Activated CD8-positive, alpha-beta memory T cell treated with anti-CD3 and anti-CD28 coated beads for 1 hour (primary cell): ENCODE measurements around the gene WFDC1.
A peak's percentile ranks its signal among the peaks of the same experiment; 100 is the strongest.

Source experiments
- DNase-seq, 2 donors: peaks; one replicate each; pipeline ENCODE4 v3.0.0-alpha.2; 2020; ENCODE audit warnings: low read depth in 1 of 2; ENCODE audit errors: extremely low read depth in 1 of 2

Gene WFDC1

DNA sequence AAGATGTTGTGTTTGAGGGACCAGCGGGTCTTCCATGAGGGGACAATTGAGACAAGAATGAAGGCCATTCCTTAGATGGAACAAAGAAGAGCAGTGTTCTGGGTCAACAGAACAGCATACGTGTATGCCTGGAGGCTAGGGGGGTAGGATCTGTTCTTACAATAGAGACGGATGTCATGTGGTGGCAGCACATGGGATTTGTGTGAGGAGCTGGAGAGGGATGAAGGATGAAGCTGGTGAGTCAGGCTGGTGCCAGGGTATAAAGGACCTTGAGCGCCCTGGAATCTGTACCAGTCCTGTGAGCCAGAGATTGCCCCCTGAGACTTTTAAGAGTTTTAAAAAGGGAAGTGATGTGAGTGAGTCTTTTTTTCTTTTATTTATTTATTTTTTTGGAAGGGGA, 22.8 kb upstream of the WFDC1 start:
- DNase-seq: no peak

DNA sequence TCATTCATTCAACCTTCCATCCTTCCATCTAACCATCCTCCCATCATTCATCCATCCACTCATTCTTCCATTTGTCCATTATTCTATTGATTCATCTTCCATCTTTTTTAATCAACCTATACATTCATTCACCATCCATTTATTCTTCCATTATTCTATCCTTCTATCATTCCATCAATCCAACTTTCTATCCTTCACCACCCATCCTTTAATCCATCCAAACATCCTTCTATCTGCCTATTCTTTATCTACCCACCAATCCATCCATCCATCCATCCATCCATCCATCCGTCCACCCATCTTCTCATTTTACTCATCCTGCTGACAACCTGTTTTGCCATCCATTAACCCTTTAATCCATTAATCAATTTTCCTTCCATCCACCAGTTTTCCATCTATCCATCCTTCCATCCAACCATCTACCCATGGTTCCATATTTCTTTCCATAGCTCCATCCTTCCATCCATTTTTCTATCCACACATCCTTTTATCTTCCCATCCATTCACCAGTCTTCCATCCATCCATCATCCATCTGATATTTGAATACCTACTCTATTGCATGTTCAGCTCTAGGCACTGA, 21.8 kb upstream of the WFDC1 start:
- DNase-seq: no peak

DNA sequence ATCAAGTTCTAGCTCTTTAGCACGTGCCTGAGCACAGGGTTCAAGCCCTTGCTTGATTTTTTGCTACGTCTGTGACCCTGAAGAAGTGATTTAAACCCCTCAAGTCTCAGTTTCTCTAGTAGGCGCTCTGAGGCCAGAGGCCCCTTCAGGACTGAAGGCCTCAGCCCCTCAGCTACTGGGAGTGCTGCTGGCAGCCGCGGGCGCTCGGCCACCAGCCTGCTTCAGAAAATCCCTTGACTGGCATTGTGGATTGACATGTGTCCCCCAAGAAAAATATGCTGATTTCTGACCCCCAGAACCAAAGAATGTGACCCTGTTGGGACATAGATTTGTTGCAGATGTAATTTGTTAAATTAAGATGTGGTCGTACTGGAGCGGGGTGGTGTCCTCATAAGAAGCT, 20.2 kb upstream of the WFDC1 start:
- DNase-seq: no peak

DNA sequence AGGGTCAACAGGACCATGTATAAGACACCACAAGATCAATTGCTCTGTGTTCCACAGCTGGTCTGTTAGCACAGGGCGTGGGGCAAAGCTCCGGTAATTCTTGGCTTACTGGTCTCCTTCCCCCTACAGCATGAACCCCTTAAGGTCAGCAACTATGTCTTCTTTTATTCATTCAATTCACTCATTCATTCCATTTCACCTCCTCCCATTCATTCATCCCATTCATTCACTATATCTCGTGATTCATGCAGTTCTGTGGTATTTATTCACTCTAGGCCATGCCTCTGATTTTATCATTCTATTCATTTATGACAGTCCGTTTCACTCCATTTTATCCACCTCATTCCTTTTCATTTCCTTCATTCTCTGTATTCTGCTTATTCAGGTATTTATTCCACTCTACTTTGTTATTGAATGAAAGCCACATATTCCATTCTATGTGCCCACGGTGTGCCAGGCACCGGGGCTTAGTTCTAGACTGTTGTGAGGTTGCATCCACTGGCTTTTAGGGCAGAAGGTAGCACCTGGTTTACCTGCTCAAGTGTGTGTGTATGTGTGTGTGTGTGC, 19.0 kb upstream of the WFDC1 start:
- DNase-seq: no peak

DNA sequence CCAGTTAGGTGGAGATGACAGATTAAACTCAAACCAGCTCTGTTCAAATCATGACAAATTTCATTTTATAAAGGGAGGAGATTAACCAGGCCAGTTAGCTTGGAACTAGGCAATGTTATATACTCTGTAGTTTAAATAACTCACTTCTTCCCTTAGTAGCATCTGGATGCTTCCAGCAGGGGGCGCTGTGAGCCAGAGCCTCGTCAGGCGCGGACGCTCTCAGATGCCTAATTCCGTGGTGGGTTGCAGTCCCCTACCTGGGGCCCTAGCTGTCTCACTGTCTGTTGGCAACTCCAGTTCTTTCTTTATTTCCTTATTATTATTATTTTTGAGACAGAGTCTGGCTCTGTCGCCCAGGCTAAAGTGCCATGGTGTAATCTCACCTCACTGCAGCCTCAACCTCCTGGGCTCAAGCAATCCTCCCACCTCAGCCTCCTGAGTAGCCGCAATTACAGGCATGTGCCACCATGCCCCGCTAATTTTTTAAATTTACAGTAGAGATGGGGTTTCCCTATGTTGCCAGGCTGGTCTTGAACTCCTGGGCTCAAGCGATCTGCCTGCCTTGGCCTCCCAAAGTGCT, 17.3 kb upstream of the WFDC1 start:
- peak; percentile 25 to 60 for DNase-seq

DNA sequence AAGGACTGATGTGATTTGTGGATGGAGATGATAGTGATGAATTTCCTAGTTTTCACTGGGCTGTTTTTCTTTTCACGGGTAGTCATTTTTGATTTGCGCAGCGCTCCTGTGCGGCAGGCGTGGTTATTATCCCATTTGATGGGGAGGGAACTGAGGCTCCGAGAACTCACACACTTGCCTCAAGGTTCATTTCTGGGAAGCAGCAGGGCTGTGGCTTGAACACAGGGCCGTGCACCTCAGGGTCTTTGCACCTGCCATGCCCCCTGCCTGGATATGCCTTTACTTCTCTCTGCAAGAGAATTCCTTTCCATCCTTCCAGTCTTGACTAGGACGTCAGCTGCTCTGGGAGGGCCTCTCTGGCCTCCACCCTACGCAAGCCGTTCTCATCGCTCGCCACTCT, 16.3 kb upstream of the WFDC1 start:
- no peak for DNase-seq

DNA sequence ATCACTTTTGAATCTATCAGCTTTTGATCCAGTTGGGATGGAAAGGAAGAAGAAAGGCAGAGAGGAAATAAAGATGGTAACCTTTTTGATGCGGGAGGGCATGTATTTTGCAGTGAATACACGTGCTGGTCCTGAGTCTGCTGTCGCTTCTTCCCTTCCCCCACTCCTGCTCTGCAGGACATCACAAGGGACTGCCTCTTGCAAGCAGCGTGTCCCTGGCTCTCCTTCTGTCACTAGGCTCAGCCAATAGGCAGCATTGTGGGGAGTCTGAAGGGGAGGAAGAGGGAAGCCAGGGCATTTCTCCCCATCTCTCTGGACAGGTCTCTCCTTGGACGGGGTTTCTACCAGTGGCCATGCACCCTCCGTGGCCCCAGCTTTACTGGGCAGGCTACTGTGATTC, 15.7 kb upstream of the WFDC1 start:
- no peak for DNase-seq

DNA sequence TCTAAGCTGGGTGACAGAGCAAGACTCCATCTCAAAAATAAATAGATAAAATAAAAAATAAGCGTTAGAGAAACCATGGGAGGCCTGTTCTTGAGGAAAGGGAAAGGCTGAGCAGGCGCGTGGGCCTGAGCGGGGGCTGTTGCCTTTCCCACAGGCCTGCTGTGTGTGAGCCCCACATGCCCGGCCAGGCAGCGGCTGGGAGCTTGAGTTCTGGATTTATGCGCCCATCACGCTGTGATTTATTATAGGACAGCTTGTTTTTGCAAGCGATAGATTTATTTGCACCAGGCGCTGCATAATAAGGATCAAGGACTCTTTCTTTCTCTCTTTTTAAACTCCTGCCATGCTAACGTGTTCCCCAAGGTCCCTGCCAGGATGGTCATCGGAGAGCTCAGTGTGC, 14.8 kb upstream of the WFDC1 start:
- no peak for DNase-seq

DNA sequence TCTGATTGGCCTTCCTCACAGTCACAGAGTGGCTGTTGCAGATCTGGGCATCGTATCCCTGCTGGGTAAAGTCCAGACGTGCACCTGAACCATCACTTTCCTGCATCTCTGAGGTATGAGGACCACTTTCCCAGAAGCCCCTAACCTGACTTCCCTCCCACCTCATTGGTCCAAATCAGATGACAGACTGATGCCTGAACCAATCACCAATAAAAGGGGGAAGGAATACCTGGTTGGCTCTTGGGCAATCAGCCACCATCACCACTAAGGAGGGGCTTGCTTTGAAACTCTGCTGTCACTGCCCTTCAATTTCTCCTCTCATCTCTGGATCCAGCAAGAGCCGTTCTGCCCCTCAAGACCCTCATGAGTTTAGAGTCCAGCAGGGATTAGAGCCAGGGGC, 13.6 kb upstream of the WFDC1 start:
- DNase-seq: no peak

DNA sequence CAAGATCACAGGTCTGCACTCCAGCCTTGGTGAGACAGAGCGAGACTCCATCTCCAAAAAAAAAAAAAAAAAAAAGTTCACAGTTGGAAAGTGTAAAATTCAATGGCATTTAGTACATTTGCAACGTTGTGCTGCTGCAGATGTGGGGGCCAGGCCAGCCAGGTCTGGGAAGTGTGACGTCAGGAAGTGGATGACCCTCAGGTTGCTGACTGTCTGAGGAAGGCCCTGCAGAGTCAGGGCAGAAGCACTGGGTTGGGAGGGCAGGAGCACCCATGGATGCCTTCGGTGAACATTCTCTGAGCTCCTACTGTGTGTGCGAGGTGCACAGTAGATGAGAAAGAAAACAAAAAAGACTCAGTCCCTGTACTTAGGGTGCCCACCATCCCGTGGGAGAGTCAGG, 12.1 kb upstream of the WFDC1 start:
- no peak for DNase-seq

DNA sequence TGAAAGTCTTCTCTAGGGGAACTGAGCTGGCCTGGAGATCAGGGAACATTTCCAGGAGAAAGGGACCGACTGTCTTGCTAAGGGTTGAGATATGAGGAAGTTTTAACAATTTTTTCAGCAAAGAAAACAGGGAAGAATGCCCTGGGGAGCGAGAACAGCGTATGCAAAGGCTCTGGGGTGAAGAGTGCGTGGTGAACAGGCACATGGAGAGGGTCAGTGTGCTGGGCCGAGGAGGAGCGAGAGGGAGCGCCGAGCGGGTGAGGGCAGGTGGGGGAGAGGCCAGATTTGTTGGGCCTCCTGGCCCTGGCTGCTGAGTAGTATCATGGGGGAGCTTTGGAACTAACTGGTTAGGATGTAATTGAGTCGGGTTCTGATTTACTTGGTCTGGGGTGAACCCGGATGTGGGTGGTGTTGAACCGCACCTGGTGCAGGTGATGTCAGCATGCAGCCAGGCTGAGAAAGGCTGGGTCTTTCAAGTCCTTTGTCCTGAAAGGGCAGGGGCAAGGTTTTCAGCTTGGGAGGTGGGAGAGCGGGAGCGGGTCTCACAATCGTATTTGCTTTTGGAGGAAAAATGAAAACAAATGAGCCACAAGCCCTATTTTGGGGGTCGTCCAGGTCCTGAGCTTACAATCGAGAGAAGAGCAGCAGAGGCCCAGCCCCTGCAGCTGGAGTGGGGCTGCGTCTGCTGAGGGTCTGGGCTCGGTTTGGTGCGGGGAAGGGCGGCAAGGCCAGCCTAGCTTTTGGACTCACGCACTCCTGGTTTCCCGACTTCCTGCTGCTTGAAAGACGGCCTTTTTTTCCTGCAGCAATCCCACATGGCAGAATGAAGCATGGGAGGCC, 11.1 kb upstream of the WFDC1 start:
- no peak for DNase-seq

DNA sequence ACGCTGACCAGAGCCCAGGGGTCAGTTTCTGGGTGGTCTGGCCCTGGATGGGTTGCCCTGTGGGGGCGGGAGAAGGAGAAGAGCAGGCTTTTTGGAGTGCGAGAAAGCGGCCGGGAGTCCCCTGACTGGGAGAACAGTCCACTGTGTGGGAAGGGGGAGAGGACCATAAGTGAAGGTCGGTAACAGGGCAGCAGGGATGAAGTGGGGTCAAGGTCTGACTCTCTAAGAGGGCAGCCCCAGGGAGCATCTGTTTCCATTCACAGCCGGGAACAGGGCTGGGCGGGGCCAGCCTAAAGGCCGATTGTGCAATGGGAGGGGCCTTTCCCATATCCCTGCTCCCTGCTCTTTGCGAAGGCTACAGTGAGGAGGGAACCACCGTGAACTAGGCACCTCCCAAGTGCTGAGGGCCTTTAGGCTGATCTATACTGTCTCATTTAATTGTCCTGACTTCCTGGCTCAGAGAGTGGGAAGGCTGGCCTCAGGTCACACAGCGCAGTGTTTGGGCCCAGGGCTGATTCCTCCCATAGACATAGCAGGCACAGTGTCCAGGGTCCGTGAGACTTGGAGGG, 10.4 kb upstream of the WFDC1 start:
- no peak for DNase-seq

DNA sequence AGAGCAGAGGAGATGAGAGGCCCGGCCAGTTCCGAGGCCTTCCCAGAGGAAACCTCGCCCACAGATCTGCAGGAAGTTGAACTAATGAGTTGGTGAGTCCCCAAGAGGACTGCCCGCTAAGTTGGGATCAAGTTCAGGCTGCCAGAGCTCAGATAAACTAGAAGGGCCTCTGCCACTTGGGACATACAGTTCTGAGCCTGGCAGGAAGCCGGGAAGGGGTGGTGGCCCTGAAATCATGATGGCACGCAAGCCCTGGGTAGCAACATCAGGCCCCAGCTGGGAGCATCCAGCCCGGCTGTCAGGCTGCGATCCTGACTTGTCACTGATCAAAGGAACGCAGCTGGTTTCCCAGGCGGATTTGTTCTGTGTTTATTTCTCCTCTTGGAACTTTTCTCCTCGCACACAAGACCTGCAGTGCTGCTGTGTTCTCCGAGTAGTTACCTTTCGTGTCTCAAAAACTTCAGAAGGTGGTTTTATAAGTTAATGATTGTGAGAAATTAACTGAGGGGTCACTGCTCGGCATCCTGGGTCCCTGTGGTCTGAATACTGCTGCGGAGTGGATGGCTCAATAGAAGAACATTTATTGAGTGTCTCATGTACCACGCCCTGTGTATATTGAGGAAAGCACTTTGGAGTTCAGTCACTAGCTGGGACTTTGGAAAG, 8.0 kb upstream of the WFDC1 start:
- no peak for DNase-seq

DNA sequence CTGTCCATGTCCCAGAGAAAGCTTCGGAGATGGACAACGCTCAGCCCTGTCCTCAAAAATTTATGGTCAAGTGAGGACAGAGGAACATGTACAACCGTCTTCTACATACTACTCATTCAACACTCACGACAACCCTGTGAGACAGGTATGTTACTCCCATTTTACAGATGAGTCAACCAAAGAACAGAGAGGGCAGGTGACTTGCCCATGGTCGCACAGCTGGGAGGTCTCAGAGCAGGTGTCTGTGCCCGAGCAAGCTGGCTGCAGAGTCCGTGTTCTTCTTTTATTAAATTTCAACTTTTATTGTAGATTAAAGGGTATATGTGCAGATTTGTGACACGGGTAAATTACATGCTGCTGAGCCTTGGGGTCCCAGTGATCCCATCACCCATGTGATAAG, 5.8 kb upstream of the WFDC1 start:
- no peak for DNase-seq

DNA sequence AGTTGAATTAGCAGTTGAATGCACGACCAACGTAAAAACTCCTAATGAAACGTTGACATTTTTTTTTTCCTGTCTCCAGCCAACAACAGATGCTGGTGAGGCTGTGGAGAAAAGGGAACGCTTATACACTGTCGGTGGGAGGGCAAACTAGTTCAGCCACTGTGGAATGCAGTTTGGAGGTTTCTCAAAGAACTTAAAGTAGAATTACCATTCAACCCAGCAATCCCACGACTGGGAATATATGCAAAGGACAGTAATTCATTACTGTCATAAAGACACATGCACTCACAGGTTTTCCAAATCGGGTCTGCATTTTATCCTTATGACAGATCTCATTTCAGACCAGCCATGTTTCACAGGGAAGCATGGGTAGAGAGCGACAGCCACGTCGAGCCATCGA, 3.5 kb upstream of the WFDC1 start:
- no peak for DNase-seq

DNA sequence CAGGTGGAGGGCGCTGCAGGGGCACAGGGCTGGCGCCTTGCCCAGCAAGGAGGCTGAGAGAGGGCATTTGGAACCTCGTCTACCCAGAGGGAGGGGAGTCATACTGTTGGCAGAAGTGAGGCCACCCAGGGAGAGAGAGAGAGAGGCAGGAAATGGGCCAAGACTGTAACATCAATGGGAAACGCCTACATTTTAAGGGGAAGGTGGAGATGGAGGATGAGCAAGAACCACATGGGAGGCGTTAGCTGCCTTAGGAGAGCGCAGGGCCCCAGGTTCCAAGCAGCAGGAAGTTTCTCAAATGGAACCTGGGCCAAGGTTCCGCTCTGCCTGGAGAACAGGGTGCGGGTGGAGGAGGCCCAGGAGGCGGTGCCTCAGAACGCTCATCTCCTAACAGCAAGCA, 2.7 kb upstream of the WFDC1 start:
- no peak for DNase-seq

DNA sequence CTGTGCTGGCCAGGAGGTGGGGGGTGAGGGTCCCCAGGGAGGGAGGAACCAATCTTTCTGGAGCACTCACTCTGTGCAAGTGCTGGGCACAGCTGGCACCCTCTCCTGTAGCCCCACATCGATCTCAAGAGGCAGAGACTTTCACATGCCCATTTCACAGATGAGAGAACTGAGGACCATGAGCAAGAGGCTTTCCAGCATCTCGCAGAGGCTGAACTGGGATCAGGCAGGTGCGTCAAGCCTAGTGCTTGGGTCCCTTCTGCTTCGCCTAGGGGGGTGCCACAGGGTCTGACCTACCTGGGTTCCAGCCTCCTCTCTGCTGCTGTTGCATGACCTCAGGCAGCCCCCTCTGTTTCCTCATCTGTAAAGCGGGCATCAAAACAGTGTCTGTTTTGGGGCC, 1.3 kb upstream of the WFDC1 start:
- DNase-seq: no peak

DNA sequence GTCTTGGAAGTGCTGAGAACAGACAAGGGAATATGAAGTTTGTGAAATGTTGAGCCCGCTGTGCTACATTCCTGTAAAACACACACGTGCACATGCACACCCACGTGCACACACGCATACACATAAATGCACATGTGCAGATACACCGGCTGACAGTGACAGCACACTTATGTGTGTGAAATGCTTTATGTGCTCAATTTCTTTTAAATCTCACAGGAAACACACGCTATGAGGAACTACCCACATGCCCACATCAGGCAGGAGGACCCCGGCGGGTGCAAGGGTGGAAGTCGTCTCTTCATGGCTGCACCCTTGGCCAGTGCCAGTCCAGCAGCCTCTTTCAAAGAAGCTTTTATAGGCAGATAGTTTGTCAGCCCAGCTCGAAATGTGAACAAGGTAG, 561 bp upstream of the WFDC1 start:
- DNase-seq: no peak

DNA sequence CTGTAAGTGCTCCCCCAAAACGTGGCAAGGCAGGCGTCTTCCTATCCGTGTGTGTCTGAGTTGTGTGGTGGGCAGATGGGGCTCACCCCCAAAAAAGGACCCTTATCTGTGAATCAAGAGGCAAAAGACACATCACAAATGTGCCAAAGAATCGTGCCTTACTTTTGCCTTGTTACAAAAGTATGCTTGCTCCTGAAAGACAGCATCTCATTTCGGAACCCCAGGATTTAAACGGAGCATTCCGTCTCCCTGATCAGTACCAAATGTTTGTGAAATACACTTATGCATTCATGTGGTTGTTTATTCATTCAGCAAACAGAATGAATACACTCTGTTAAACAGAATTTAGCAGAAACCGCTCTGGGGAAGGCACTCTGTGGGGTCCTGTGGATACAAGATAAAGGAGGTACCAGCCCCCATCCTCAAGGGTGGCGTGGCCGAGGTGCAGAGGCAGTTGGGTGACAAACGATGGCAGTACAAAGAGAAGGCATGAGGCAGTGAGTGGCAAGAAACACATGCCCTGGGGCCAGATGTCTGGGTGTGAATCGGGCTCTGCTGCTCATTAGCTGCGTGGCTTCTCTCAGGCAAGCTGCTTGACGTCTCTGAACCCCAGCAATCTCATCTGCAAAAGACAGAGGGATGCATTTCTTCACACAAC, 654 bp downstream of the WFDC1 start:
- DNase-seq: no peak

DNA sequence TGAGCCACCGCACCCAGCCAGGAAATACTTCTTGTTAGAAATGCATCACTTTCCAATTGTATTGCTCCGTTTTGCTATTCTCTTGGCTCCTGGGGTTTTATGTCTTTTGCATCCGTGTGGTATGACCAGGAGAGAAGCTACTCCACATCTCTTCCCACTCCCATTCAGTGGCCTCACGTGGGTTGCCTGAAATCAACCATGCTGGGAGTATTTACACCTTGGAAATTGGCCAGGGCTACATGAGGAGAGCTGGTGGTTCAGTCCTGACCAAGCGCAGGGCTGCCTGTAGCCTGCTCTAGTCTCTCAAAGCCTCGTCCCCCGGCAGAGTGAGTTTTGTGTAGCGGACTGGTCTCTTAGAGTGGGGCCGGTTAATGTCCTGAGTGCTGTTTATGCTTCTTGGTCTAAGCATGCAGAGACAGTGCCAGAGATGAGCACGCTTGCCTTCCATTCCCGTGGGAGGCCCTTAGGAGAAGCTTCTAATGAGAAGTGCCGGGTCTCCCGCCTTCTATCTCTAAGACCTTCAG, 3.8 kb downstream of the WFDC1 start:
- no peak for DNase-seq
